GM12878 (cell line): ENCODE measurements around the gene MSRB1.

Source experiments
- CTCF ChIP-seq, 3 experiments: IDR thresholded peaks in 2 of 3; conservative IDR thresholded peaks in 1 of 3; 2 replicates each; pipeline ENCODE4 v1.5.1; 2011; ENCODE audit warnings: low read depth in 3 of 3, low read length in 3 of 3, mild to moderate bottlenecking in 3 of 3, control low read depth in 2 of 3, moderate library complexity in 2 of 3, inconsistent platforms in 1 of 3, mixed read lengths in 1 of 3; ENCODE audit not compliant: control insufficient read depth in 2 of 3, insufficient read depth in 1 of 3; ENCODE audit errors: extremely low read depth in 1 of 3
- POLR2A ChIP-seq: IDR thresholded peaks from 2 replicates; pipeline ENCODE4 v1.6.1; 2011; ENCODE audit warnings: low read depth, mild to moderate bottlenecking, low read length

GRCh38 chr16:1966460-1966859 lies 23.5 kb upstream of the MSRB1 start, which contains the start of gene RNF151:
- no peak for TF ChIP-seq CTCF (IDR thresholded peaks at IDR 0.05 in 2 of 3, conservative IDR thresholded peaks at IDR 0.05 in 1 of 3; ENCODE audit: control insufficient read depth in 2 of 3, extremely low read depth in 1 of 3, insufficient read depth in 1 of 3, low read depth in 3 of 3, low read length in 3 of 3)
- no peak for TF ChIP-seq POLR2A
